ENCODE results near the gene GATA5. TPM values are rescaled to one million over a fixed set of nuclear protein-coding genes. Genes with fewer than 3 reads are reported as not detected.

The GATA5 gene
- total RNA-seq, 1 experiment from 2014 or later = 0.25 TPM

GRCh38 chr20:62479156-62479555 lies 3.4 kb upstream of the GATA5 start:
- Histone ChIP-seq H3K4me3 (ENCODE audit: low read depth, low read length) (no peak overlapping the region), H3K4me1 (peaks cover 64% of the 10 kb centered on the region), H3K36me3 (ENCODE audit: control insufficient read depth, insufficient read depth, low read length) (no peaks in the 10 kb centered on the region), H3K9me3 (no peaks in the 10 kb centered on the region), H3K27me3 (replicated peaks; ENCODE audit: control insufficient read depth, insufficient read depth, low read length) (no peaks in the 10 kb centered on the region)
- peaks cover 6% of the 10 kb centered on the region for H3K36me3 Mint-ChIP-seq (ENCODE audit: insufficient read depth, unreplicated experiment)
- no peak for DNase-seq
- no peaks in the 10 kb centered on the region for H3K27me3 Mint-ChIP-seq (ENCODE audit: insufficient read depth, unreplicated experiment)
- ChIA-PET POLR2A (no interaction called here), CTCF (interaction anchor here (0.9 to 3.0 kb wide), 15 partner anchors 9 to 329 kb away, joined by 3 to 55 read pairs (median 5); partner anchors contain the start of gene MRGBP)
- intact Hi-C loops (cut with micrococcal nuclease; ENCODE audit: unreplicated experiment) = no loop called here
- no peak for TF ChIP-seq CTCF (IDR thresholded peaks at IDR 0.05; ENCODE audit: insufficient read depth in 1 of 2, low read depth in 1 of 2, low read length in 1 of 2, severe bottlenecking in 1 of 2, unreplicated experiment in 1 of 2)
- peaks cover 11% of the 10 kb centered on the region for H3K9me3 Mint-ChIP-seq (ENCODE audit: unreplicated experiment)
- peaks cover 48% of the 10 kb centered on the region for H3K4me1 Mint-ChIP-seq (ENCODE audit: low read depth, unreplicated experiment)
- peak overlapping the region; percentile 4 for H3K27ac Mint-ChIP-seq (ENCODE audit: unreplicated experiment)
- BruUV-seq (replicated peaks) = no TSS peak
- no peak overlapping the region for H3K4me3 Mint-ChIP-seq (ENCODE audit: unreplicated experiment)

GRCh38 chr20:62477669-62478455 lies 2.1 kb upstream of the GATA5 start:
- no peak overlapping the region for H3K4me3 ChIP-seq (ENCODE audit: low read depth, low read length)
- H3K4me1 Mint-ChIP-seq (ENCODE audit: low read depth, unreplicated experiment) = peaks cover 39% of the 10 kb centered on the region
- ChIA-PET POLR2A (no interaction called here), CTCF (interaction anchor here (0.6 to 3.0 kb wide), 26 partner anchors 9 to 330 kb away, joined by 3 to 55 read pairs (median 4); partner anchors contain the start of gene MRGBP)
- no peaks in the 10 kb centered on the region for H3K9me3 ChIP-seq
- H3K4me1 ChIP-seq = peaks cover 57% of the 10 kb centered on the region
- DNase-seq = peak; percentile 81 to 86
- peaks cover 11% of the 10 kb centered on the region for H3K9me3 Mint-ChIP-seq (ENCODE audit: unreplicated experiment)
- H3K27ac Mint-ChIP-seq (ENCODE audit: unreplicated experiment) = peak overlapping the region; percentile 72
- H3K36me3 Mint-ChIP-seq (ENCODE audit: insufficient read depth, unreplicated experiment) = peaks cover 6% of the 10 kb centered on the region
- H3K27me3 Mint-ChIP-seq (ENCODE audit: insufficient read depth, unreplicated experiment) = no peaks in the 10 kb centered on the region
- TF ChIP-seq CTCF (IDR thresholded peaks at IDR 0.05; ENCODE audit: insufficient read depth in 1 of 2, low read depth in 1 of 2, low read length in 1 of 2, severe bottlenecking in 1 of 2, unreplicated experiment in 1 of 2) = peak; percentile 88 to 96
- H3K4me3 Mint-ChIP-seq (ENCODE audit: unreplicated experiment) = no peak overlapping the region
- H3K36me3 ChIP-seq (ENCODE audit: control insufficient read depth, insufficient read depth, low read length) = no peaks in the 10 kb centered on the region
- no peaks in the 10 kb centered on the region for H3K27me3 ChIP-seq (replicated peaks; ENCODE audit: control insufficient read depth, insufficient read depth, low read length)
- no TSS peak for BruUV-seq (replicated peaks)
- intact Hi-C loops (cut with micrococcal nuclease; ENCODE audit: unreplicated experiment) = loop anchor here (1.0 kb wide), 4 partner anchors 9 to 138 kb away; no protein-coding TSS in a partner anchor

GRCh38 chr20:62476056-62476838 lies 452 bp upstream of the GATA5 start:
- no peak for DNase-seq
- H3K27ac Mint-ChIP-seq (ENCODE audit: unreplicated experiment) = peak overlapping the region; percentile 72
- peaks cover 52% of the 10 kb centered on the region for H3K4me1 ChIP-seq
- peaks cover 11% of the 10 kb centered on the region for H3K9me3 Mint-ChIP-seq (ENCODE audit: unreplicated experiment)
- no peak overlapping the region for H3K4me3 ChIP-seq (ENCODE audit: low read depth, low read length)
- no peaks in the 10 kb centered on the region for H3K9me3 ChIP-seq
- peaks cover 6% of the 10 kb centered on the region for H3K36me3 Mint-ChIP-seq (ENCODE audit: insufficient read depth, unreplicated experiment)
- no peak overlapping the region for H3K4me3 Mint-ChIP-seq (ENCODE audit: unreplicated experiment)
- no peaks in the 10 kb centered on the region for H3K27me3 Mint-ChIP-seq (ENCODE audit: insufficient read depth, unreplicated experiment)
- ChIA-PET CTCF (interaction anchor here (0.6 kb wide), 1 partner anchor 49 kb away, joined by 3 read pairs; the partner anchor contains the start of gene RBBP8NL), POLR2A (interaction anchor here (0.6 kb wide), 1 partner anchor 328 kb away, joined by 3 read pairs; the partner anchor contains the start of gene OGFR)
- H3K4me1 Mint-ChIP-seq (ENCODE audit: low read depth, unreplicated experiment) = peaks cover 46% of the 10 kb centered on the region
- H3K36me3 ChIP-seq (ENCODE audit: control insufficient read depth, insufficient read depth, low read length) = no peaks in the 10 kb centered on the region
- intact Hi-C loops (cut with micrococcal nuclease; ENCODE audit: unreplicated experiment) = no loop called here
- BruUV-seq (replicated peaks) = no TSS peak
- no peaks in the 10 kb centered on the region for H3K27me3 ChIP-seq (replicated peaks; ENCODE audit: control insufficient read depth, insufficient read depth, low read length)
- no peak for TF ChIP-seq CTCF (IDR thresholded peaks at IDR 0.05; ENCODE audit: insufficient read depth in 1 of 2, low read depth in 1 of 2, low read length in 1 of 2, severe bottlenecking in 1 of 2, unreplicated experiment in 1 of 2)

All from Caco-2 (cell line).